ENCODE results near the gene NCAN.
"Not testable (repeated sequence)": the region's sequence is repeated elsewhere in the genome, so short reads cannot be mapped to it uniquely, and the experiment has no call there.

NCAN gene

DNA sequence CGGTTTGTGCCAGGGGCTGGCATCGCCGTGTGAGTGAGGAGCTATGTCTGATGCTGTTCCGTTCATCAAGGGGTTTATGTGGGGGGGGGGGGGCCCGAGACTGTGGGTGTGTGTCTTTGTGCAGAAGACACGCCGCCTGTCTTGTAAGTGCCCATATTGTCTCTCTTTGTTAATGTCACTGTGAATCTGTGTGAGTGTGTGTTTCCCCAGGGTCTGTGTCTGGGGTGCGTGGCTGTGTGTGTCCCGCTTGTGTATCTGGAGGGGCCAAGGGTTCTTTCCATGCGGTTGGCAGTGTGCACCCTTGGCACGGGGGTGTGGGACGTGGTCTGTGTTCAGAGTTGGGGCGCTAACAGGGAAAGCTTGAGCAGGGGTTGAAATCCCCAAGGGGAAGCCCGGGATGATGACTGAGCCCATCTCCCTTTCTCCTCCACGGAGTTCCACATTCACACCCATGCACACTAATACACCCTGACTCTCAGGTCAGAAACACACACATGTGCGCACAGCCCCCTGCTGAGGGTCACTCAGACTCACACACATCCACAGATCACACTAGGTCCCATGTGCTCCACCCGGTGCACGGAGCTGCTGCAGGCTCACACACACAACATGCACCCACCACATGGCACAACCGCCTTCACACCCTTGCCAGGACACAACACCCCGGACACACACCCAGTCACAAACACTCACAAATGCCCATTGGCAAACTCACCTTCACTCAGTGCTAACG lies 1.8 kb downstream of the NCAN start:
- Histone ChIP-seq H3K27me3 (ENCODE audit: control insufficient read depth, insufficient read depth, low read length) (peaks cover 58% of the 10 kb centered on the region), H3K4me1 (ENCODE audit: control insufficient read depth, insufficient read depth, low read length) (peaks cover 8% of the 10 kb centered on the region; the same call in 1 of the 2 replicates), H3K27ac (ENCODE audit: low read depth, low read length) (no peak overlapping the region), H3K9ac (ENCODE audit: low read depth, low read length) (no peak overlapping the region), H3K4me3 (ENCODE audit: low read depth, low read length) (no peak overlapping the region), H3K36me3 (ENCODE audit: control insufficient read depth, insufficient read depth, low read length) (no peaks in the 10 kb centered on the region), H3K9me3 (ENCODE audit: control insufficient read depth, insufficient read depth, low read length) (no peaks in the 10 kb centered on the region)

DNA sequence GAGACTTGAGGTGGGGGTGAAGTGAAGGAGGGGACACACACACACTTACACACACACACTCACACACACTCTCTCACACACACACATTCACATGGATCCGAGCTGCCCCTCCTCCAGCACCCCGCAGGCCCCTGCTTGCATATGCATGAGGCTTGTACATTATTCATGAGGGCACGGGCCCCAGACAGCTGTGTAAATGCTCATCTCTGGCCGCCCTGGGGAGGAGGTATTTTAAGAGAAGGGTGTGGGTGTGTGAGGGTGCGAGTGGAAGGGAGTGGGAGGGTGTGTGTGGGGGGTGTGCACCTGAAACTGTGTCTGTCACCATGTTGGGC lies 2.4 kb downstream of the NCAN start:
- no peak overlapping the region for H3K27ac ChIP-seq (ENCODE audit: low read depth, low read length)
- H3K4me3 ChIP-seq (ENCODE audit: low read depth, low read length): no peak overlapping the region
- H3K4me1 ChIP-seq (ENCODE audit: control insufficient read depth, insufficient read depth, low read length): peaks cover 8% of the 10 kb centered on the region; the same call in 1 of the 2 replicates
- no peaks in the 10 kb centered on the region for H3K9me3 ChIP-seq (ENCODE audit: control insufficient read depth, insufficient read depth, low read length)
- no peak overlapping the region for H3K9ac ChIP-seq (ENCODE audit: low read depth, low read length)
- no peaks in the 10 kb centered on the region for H3K36me3 ChIP-seq (ENCODE audit: control insufficient read depth, insufficient read depth, low read length)
- H3K27me3 ChIP-seq (ENCODE audit: control insufficient read depth, insufficient read depth, low read length): peaks cover 53% of the 10 kb centered on the region

DNA sequence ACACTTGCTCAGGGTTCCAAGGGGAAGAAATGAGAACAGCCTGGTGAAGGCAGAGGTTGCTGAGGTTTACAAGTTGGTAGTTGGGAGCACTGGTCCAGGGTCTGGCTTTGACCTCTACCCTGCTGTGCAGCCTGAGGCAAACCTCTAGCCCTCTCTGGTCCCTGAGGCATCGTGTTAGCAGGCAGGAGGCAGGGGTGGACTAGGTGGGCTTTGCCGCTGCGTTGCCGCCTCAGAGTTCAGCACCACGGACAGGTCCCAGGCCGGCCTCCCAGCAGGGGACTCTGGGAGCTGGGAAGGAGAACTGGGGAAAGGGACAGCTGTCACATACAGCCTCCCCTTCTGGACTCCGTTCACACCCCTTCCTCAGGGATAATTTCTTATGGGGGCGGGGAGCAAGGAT lies 3.1 kb downstream of the NCAN start:
- H3K4me3 ChIP-seq (ENCODE audit: low read depth, low read length): no peak overlapping the region
- H3K36me3 ChIP-seq (ENCODE audit: control insufficient read depth, insufficient read depth, low read length): no peaks in the 10 kb centered on the region
- peaks cover 45% of the 10 kb centered on the region for H3K27me3 ChIP-seq (ENCODE audit: control insufficient read depth, insufficient read depth, low read length)
- no peak overlapping the region for H3K27ac ChIP-seq (ENCODE audit: low read depth, low read length)
- no peak overlapping the region for H3K9ac ChIP-seq (ENCODE audit: low read depth, low read length)
- H3K9me3 ChIP-seq (ENCODE audit: control insufficient read depth, insufficient read depth, low read length): no peaks in the 10 kb centered on the region
- H3K4me1 ChIP-seq (ENCODE audit: control insufficient read depth, insufficient read depth, low read length): peaks cover 8% of the 10 kb centered on the region; the same call in 1 of the 2 replicates

DNA sequence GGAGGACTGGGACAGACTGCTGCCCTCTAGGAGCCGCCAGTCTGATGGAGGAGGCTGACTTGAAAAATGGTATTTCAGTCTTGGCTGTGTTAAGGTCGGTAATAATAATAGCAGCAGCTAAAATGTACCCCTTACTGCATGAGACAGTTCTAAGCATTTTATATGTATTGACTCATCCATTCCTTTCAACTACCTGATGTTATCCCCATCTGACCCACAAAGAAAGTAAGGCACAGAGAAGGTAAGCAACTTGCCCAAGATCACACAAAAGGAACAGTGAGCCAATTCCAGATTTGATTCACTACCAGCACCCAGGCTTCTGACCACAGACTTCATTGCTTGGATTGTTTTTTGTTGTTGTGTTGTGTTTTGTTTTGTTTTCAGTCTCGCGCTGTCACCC lies 4.0 kb downstream of the NCAN start:
- no peak overlapping the region for H3K4me3 ChIP-seq (ENCODE audit: low read depth, low read length)
- peaks cover 8% of the 10 kb centered on the region; the same call in 1 of the 2 replicates for H3K4me1 ChIP-seq (ENCODE audit: control insufficient read depth, insufficient read depth, low read length)
- H3K27me3 ChIP-seq (ENCODE audit: control insufficient read depth, insufficient read depth, low read length): peaks cover 39% of the 10 kb centered on the region
- H3K36me3 ChIP-seq (ENCODE audit: control insufficient read depth, insufficient read depth, low read length): no peaks in the 10 kb centered on the region
- no peak overlapping the region for H3K27ac ChIP-seq (ENCODE audit: low read depth, low read length)
- no peaks in the 10 kb centered on the region for H3K9me3 ChIP-seq (ENCODE audit: control insufficient read depth, insufficient read depth, low read length)
- no peak overlapping the region for H3K9ac ChIP-seq (ENCODE audit: low read depth, low read length)

DNA sequence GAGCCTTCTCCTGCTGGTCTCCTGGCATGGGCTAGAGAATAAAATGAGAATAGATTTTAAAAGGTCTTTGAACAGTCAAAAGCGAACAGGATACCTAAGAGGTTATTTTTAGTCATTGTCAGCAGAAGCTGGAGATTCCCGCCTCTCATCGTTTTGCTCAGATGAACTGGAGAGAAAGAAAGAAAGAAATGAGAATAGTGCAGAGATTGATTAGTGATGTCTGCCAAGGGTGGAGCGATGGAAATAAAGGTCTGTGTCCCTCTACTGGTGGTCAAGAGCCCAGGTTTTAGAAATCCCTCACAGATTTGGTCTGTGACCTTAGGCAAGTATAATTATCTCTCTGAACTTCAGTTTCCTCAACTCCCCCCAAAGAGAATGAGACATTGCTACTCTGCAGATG lies 5.3 kb downstream of the NCAN start:
- H3K27ac ChIP-seq (ENCODE audit: low read depth, low read length): no peak overlapping the region
- no peaks in the 10 kb centered on the region for H3K36me3 ChIP-seq (ENCODE audit: control insufficient read depth, insufficient read depth, low read length)
- H3K9me3 ChIP-seq (ENCODE audit: control insufficient read depth, insufficient read depth, low read length): no peaks in the 10 kb centered on the region
- no peak overlapping the region for H3K4me3 ChIP-seq (ENCODE audit: low read depth, low read length)
- H3K27me3 ChIP-seq (ENCODE audit: control insufficient read depth, insufficient read depth, low read length): peaks cover 27% of the 10 kb centered on the region
- no peak overlapping the region for H3K9ac ChIP-seq (ENCODE audit: low read depth, low read length)
- H3K4me1 ChIP-seq (ENCODE audit: control insufficient read depth, insufficient read depth, low read length): peaks cover 8% of the 10 kb centered on the region; the same call in 1 of the 2 replicates

DNA sequence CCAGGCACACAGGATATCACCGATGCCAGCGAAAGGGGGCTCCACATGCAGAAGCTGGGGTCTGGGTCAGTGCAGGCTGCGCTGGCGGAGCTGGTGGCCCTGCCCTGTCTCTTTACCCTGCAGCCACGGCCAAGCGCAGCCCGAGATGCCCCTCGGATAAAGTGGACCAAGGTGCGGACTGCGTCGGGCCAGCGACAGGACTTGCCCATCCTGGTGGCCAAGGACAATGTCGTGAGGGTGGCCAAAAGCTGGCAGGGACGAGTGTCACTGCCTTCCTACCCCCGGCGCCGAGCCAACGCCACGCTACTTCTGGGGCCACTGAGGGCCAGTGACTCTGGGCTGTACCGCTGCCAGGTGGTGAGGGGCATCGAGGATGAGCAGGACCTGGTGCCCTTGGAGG lies 7.2 kb downstream of the NCAN start:
- no peaks in the 10 kb centered on the region for H3K9me3 ChIP-seq (ENCODE audit: control insufficient read depth, insufficient read depth, low read length)
- no peak overlapping the region for H3K9ac ChIP-seq (ENCODE audit: low read depth, low read length)
- H3K36me3 ChIP-seq (ENCODE audit: control insufficient read depth, insufficient read depth, low read length): no peaks in the 10 kb centered on the region
- peaks cover 4% of the 10 kb centered on the region; the same call in 1 of the 2 replicates for H3K4me1 ChIP-seq (ENCODE audit: control insufficient read depth, insufficient read depth, low read length)
- no peak overlapping the region for H3K4me3 ChIP-seq (ENCODE audit: low read depth, low read length)
- peaks cover 17% of the 10 kb centered on the region for H3K27me3 ChIP-seq (ENCODE audit: control insufficient read depth, insufficient read depth, low read length)
- H3K27ac ChIP-seq (ENCODE audit: low read depth, low read length): no peak overlapping the region

DNA sequence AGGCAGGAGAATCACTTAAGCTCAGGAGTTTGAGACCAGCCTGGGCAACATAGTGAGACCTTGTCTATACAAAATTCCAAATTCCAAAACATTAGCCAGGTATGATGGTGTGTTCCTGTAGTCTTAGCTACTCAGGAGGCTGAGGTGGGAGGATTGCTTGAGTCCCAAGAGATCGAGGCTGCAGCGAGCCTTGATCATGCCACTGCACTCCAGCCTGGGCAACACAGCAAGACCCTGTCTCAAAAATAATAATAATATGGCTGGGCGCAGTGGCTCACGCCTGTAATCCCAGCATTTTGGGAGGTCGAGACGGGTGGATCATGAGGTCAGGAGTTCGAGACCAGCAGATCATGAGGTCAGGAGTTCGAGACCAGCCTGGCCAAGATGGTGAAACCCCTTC lies 9.2 kb downstream of the NCAN start:
- H3K27me3 ChIP-seq (ENCODE audit: control insufficient read depth, insufficient read depth, low read length): peaks cover 28% of the 10 kb centered on the region
- not testable (repeated sequence) for H3K9ac ChIP-seq (ENCODE audit: low read depth, low read length); H3K4me3 ChIP-seq (ENCODE audit: low read depth, low read length); H3K9me3 ChIP-seq (ENCODE audit: control insufficient read depth, insufficient read depth, low read length); H3K36me3 ChIP-seq (ENCODE audit: control insufficient read depth, insufficient read depth, low read length); H3K4me1 ChIP-seq (ENCODE audit: control insufficient read depth, insufficient read depth, low read length); H3K27ac ChIP-seq (ENCODE audit: low read depth, low read length)

DNA sequence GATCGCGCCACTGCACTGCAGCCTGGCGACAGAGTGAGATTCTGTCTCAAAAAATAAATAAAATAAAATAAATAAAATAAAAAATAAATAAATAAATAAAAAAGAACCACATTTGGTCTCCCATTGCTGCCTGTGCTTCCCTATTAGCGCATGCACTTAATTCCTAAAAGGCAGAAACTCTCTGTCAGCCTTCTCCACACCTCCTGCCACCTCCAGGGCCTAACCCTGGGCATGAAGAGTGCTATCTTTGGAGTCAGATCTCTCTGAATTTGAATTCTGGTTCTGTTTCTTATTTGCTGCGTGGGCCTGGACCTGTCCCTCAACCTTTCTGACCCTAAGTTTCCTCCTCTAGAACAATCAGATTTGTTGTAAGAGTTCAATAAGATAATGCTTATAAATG lies 11.3 kb downstream of the NCAN start:
- no peaks in the 10 kb centered on the region for H3K4me1 ChIP-seq (ENCODE audit: control insufficient read depth, insufficient read depth, low read length)
- peaks cover 31% of the 10 kb centered on the region for H3K27me3 ChIP-seq (ENCODE audit: control insufficient read depth, insufficient read depth, low read length)
- H3K36me3 ChIP-seq (ENCODE audit: control insufficient read depth, insufficient read depth, low read length): no peaks in the 10 kb centered on the region
- no peak overlapping the region for H3K9ac ChIP-seq (ENCODE audit: low read depth, low read length)
- H3K9me3 ChIP-seq (ENCODE audit: control insufficient read depth, insufficient read depth, low read length): no peaks in the 10 kb centered on the region
- H3K27ac ChIP-seq (ENCODE audit: low read depth, low read length): no peak overlapping the region
- H3K4me3 ChIP-seq (ENCODE audit: low read depth, low read length): no peak overlapping the region

DNA sequence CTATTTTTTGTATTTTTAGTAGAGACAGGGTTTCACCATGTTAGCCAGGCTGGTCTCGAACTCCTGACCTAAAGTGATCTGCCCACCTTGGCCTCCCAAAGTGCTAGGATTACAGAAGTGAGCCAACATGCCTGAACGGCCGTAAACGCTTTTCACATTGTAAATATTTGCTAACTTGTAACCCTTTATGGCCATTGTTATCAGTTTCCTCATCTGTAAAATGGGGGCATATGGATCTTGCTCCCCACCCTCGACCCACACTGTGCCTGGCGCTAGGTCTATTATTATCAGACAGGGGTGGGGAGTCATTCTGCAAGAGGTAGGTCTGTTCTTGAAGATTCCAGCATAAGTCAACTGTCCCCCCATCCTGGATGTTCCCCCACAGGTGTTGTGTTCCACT lies 11.9 kb downstream of the NCAN start:
- Histone ChIP-seq H3K4me1 (ENCODE audit: control insufficient read depth, insufficient read depth, low read length) (no peaks in the 10 kb centered on the region), H3K9me3 (ENCODE audit: control insufficient read depth, insufficient read depth, low read length) (no peaks in the 10 kb centered on the region), H3K9ac (ENCODE audit: low read depth, low read length) (no peak overlapping the region), H3K27me3 (ENCODE audit: control insufficient read depth, insufficient read depth, low read length) (peaks cover 31% of the 10 kb centered on the region), H3K36me3 (ENCODE audit: control insufficient read depth, insufficient read depth, low read length) (no peaks in the 10 kb centered on the region), H3K4me3 (ENCODE audit: low read depth, low read length) (no peak overlapping the region), H3K27ac (ENCODE audit: low read depth, low read length) (no peak overlapping the region)

DNA sequence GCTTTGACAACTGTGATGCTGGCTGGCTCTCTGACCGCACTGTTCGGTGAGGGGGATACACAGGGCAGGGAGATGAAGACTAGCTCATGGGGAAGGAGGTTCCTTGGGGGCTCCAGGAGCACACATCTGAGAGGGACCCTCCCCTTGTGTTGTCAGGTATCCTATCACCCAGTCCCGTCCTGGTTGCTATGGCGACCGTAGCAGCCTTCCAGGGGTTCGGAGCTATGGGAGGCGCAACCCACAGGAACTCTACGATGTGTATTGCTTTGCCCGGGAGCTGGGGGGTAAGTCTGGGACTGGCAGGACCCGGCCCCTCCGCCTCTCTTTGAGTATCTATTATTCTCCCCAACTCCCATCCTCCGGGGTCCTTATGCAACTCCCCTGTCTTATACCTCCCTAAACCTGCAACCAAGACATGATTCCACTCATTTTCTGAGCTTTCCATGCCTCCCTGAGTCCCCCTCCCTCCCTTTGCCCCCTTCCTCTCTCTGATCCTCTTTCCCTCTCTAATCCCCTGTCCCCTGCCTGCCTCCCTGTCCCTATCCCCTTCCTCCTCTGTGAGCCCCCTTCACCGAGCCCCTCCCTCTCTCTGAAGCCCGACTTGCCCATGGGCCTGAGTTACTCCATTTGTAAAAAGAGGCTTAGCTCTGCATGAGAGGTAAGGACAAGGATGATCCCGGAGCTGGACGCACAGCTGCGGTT lies 12.5 kb downstream of the NCAN start:
- Histone ChIP-seq H3K36me3 (ENCODE audit: control insufficient read depth, insufficient read depth, low read length) (no peaks in the 10 kb centered on the region), H3K9ac (ENCODE audit: low read depth, low read length) (no peak overlapping the region), H3K4me3 (ENCODE audit: low read depth, low read length) (peak overlapping the region; percentile 59), H3K27ac (ENCODE audit: low read depth, low read length) (no peak overlapping the region), H3K27me3 (ENCODE audit: control insufficient read depth, insufficient read depth, low read length) (peaks cover 31% of the 10 kb centered on the region), H3K4me1 (ENCODE audit: control insufficient read depth, insufficient read depth, low read length) (no peaks in the 10 kb centered on the region), H3K9me3 (ENCODE audit: control insufficient read depth, insufficient read depth, low read length) (no peaks in the 10 kb centered on the region)

DNA sequence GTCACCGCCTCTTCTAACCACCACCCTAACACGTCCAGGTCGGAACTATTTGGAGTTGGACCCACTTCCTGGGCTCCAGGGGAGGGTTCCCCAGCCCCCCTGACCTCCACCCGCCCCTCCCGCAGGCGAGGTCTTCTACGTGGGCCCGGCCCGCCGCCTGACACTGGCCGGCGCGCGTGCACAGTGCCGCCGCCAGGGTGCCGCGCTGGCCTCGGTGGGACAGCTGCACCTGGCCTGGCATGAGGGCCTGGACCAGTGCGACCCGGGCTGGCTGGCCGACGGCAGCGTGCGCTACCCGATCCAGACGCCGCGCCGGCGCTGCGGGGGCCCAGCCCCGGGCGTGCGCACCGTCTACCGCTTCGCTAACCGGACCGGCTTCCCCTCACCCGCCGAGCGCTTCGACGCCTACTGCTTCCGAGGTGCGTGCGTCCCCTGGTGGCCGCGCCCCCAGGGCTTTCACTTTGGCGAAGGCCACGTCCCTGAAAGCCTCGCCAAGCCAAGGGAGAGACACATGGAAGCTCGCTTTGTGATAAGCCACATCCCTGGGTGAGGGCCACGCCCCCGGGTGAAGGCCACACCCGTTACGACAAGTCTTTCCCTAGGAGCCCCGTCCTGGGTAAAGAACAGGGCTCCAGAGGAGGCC lies 13.2 kb downstream of the NCAN start:
- Histone ChIP-seq H3K9me3 (ENCODE audit: control insufficient read depth, insufficient read depth, low read length) (no peaks in the 10 kb centered on the region), H3K4me3 (ENCODE audit: low read depth, low read length) (peak overlapping the region; percentile 59), H3K27ac (ENCODE audit: low read depth, low read length) (no peak overlapping the region), H3K36me3 (ENCODE audit: control insufficient read depth, insufficient read depth, low read length) (no peaks in the 10 kb centered on the region), H3K4me1 (ENCODE audit: control insufficient read depth, insufficient read depth, low read length) (no peaks in the 10 kb centered on the region), H3K27me3 (ENCODE audit: control insufficient read depth, insufficient read depth, low read length) (peaks cover 31% of the 10 kb centered on the region), H3K9ac (ENCODE audit: low read depth, low read length) (no peak overlapping the region)

All from HUES48 (cell line).